PC-3 (cell line): ENCODE results near the gene ERAP2. TPM values are rescaled to one million over a fixed set of nuclear protein-coding genes. Genes with fewer than 3 reads are reported as not detected.

Experiments used
- ATAC-seq: fragments of 200-7000 bp; cut with Tn5 transposase; 2 replicates; pipeline ENCODE4 v1.9.1; 2020; ENCODE audit warnings: mild to moderate bottlenecking, moderate library complexity
- BruUV-seq: library from RNA; stranded (reverse); fragments of 400-500 nt; replicated peaks from 2 replicates; lab custom pipeline; 2021; lab: Mats Ljungman, UMichigan
- CTCF ChIA-PET: fragments of 300-600 bp; sonication (Branson Sonifier 250); formaldehyde crosslinking; loops from one replicate; lab custom pipeline; 2022; ENCODE audit warnings: antibody characterized with exemption; lab: Charles Lee
- POLR2A ChIA-PET: fragments of 300-600 bp; sonication (Branson Sonifier 250); formaldehyde crosslinking; loops from one replicate; lab custom pipeline; 2022; ENCODE audit warnings: antibody characterized with exemption; ENCODE audit not compliant: unreplicated experiment; lab: Charles Lee
- DNase-seq: peaks from one replicate; pipeline ENCODE4 v3.0.0-alpha.2; 2015
- H2AFZ ChIP-seq: fragments of 300-600 bp; sonication (generic); 2 replicates; pipeline ENCODE4 v1.6.0; 2016; ENCODE audit warnings: antibody characterized with exemption, low read length
- H3F3A ChIP-seq: fragments of 300-600 bp; sonication (generic); one replicate; pipeline ENCODE4 v1.6.0; 2017; ENCODE audit warnings: antibody characterized with exemption, low read length, control low read depth, mild to moderate bottlenecking; ENCODE audit not compliant: unreplicated experiment
- H3K27ac ChIP-seq: fragments of 300-600 bp; sonication (generic); 2 replicates; pipeline ENCODE4 v1.5.1; 2016; ENCODE audit warnings: mild to moderate bottlenecking, low read length
- H3K27me3 ChIP-seq: fragments of 300-600 bp; sonication (generic); 2 replicates; pipeline ENCODE4 v1.6.1; 2016; ENCODE audit warnings: low read length, mixed read lengths
- H3K36me3 ChIP-seq: fragments of 300-600 bp; sonication (generic); 2 replicates; pipeline ENCODE4 v1.6.1; 2016; ENCODE audit warnings: low read depth, mixed run types, low read length, mixed read lengths
- H3K4me1 ChIP-seq: fragments of 300-600 bp; sonication (generic); 2 replicates; pipeline ENCODE4 v1.5.1; 2016; ENCODE audit warnings: low read length; ENCODE audit not compliant: insufficient read depth
- H3K4me2 ChIP-seq: fragments of 300-600 bp; sonication (generic); 2 replicates; pipeline ENCODE4 v1.6.0; 2016; ENCODE audit warnings: low read length
- H3K4me3 ChIP-seq: fragments of 300-600 bp; sonication (generic); 2 replicates; pipeline ENCODE4 v1.5.1; 2016; ENCODE audit warnings: mild to moderate bottlenecking, low read length, mixed read lengths
- H3K79me2 ChIP-seq: fragments of 300-600 bp; sonication (generic); 2 replicates; pipeline ENCODE4 v1.6.1; 2017; ENCODE audit warnings: low read length, mixed read lengths
- H3K9ac ChIP-seq: fragments of 300-600 bp; sonication (generic); 2 replicates; pipeline ENCODE4 v1.6.0; 2016; ENCODE audit warnings: mild to moderate bottlenecking, low read length
- H3K9me2 ChIP-seq: fragments of 300-600 bp; sonication (generic); replicated peaks from 2 replicates; pipeline ENCODE4 v1.6.1; 2016; ENCODE audit warnings: mixed run types, low read length, mixed read lengths
- H3K9me3 ChIP-seq: fragments of 300-600 bp; sonication (generic); 2 replicates; pipeline ENCODE4 v1.6.1; 2016; ENCODE audit warnings: low read length, mixed read lengths
- H4K20me1 ChIP-seq: fragments of 300-600 bp; sonication (generic); 2 replicates; pipeline ENCODE4 v1.6.1; 2016; ENCODE audit warnings: low read length, mixed read lengths
- CTCF ChIP-seq: fragments of 300-600 bp; sonication (generic); conservative IDR thresholded peaks from 2 replicates; pipeline ENCODE4 v1.5.1; 2017; ENCODE audit warnings: antibody characterized with exemption, low read depth, mild to moderate bottlenecking, low read length
- EZH2 ChIP-seq: fragments of 300-600 bp; sonication (generic); IDR thresholded peaks from one replicate; pipeline ENCODE4 v1.6.1; 2017; ENCODE audit warnings: antibody characterized with exemption, mild to moderate bottlenecking, low read length; ENCODE audit not compliant: unreplicated experiment
- EZH2phosphoT487 ChIP-seq: fragments of 300-600 bp; sonication (generic); IDR thresholded peaks from 2 replicates; pipeline ENCODE4 v1.6.1; 2018; ENCODE audit warnings: mild to moderate bottlenecking, antibody characterized with exemption, low read length, borderline replicate concordance
- intact Hi-C: fragments of 100-400 bp; cut with micrococcal nuclease; formaldehyde crosslinking; loops from 2 replicates; pipeline ENCODE4 v1.9.0; 2023
- total RNA-seq: library from RNA; depleted of rRNA; stranded (reverse); fragments of >200 nt; gene quantifications from 2 replicates; pipeline ENCODE4 v1.2.3, GENCODE V29; 2014

ERAP2 gene
- total RNA-seq, 1 experiment from 2014 or later: 9.6 TPM

DNA sequence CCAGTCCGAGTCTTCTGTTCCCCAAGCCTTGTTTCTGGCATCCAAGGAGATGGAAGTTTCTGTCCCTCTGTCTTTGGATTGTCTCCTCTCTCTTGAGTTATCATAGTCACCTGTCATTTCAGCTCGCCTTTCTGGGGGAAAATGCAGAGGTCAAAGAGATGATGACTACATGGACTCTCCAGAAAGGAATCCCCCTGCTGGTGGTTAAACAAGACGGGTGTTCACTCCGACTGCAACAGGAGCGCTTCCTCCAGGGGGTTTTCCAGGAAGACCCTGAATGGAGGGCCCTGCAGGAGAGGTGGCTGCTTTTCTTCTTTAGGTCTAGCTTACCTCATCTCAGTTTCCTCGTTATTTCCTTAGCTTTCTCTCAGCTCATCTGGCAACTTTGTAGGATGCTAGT lies 25.1 kb downstream of the ERAP2 start:
- ChIA-PET CTCF (no interaction called here), POLR2A (no interaction called here)
- Histone ChIP-seq H3K36me3 (peaks cover 5% of the 10 kb centered on the region; the same call in 1 of the 2 replicates), H3K9ac (no peak overlapping the region), H3K4me2 (peak overlapping the region; percentile 16), H3K9me3 (no peaks in the 10 kb centered on the region), H3K79me2 (no peaks in the 10 kb centered on the region), H3K27me3 (no peaks in the 10 kb centered on the region), H3K27ac (no peak overlapping the region), H3F3A (no peaks in the 10 kb centered on the region), H3K4me3 (no peak overlapping the region), H3K9me2 (no peaks in the 10 kb centered on the region), H3K4me1 (peaks cover 15% of the 10 kb centered on the region), H4K20me1 (no peaks in the 10 kb centered on the region), H2AFZ (no peak overlapping the region)
- TF ChIP-seq EZH2: no peak
- TF ChIP-seq CTCF: peak; percentile 41; the same call in 1 of the 2 replicates
- TF ChIP-seq EZH2phosphoT487: no peak
- ATAC-seq: no peak
- no TSS peak for BruUV-seq
- intact Hi-C loops: no loop called here
- no peak for DNase-seq

DNA sequence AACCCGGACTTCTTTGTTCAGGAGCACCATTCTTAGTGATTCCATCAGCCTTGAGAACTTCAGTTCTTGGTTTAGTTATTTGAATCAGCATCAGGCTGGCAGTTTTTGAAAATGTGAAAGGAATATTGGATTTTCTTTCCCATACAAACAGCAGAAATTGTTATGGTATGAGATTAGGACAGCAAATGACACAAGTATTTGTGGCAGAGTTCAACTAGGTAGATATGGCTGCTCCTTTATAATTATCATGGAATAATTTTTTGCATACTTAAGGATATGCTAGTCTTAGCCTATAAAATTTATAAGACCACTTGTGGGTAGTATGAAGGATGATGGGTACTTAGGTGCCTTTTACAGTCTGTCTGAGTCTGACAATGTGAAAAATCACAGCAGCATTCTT lies 25.5 kb downstream of the ERAP2 start:
- Histone ChIP-seq H3K4me2 (peak overlapping the region; percentile 16), H3K79me2 (no peaks in the 10 kb centered on the region), H3K4me3 (no peak overlapping the region), H3K36me3 (peaks cover 5% of the 10 kb centered on the region; the same call in 1 of the 2 replicates), H3K27ac (no peak overlapping the region), H3K4me1 (peaks cover 15% of the 10 kb centered on the region), H3K9ac (no peak overlapping the region), H3K27me3 (no peaks in the 10 kb centered on the region), H2AFZ (no peak overlapping the region), H4K20me1 (no peaks in the 10 kb centered on the region), H3F3A (no peaks in the 10 kb centered on the region), H3K9me3 (no peaks in the 10 kb centered on the region), H3K9me2 (no peaks in the 10 kb centered on the region)
- DNase-seq: peak; percentile 38
- ChIA-PET CTCF (no interaction called here), POLR2A (no interaction called here)
- ATAC-seq: peak; percentile 57
- TF ChIP-seq EZH2phosphoT487: no peak
- no peak for TF ChIP-seq EZH2
- TF ChIP-seq CTCF: no peak
- BruUV-seq: no TSS peak
- intact Hi-C loops: no loop called here

DNA sequence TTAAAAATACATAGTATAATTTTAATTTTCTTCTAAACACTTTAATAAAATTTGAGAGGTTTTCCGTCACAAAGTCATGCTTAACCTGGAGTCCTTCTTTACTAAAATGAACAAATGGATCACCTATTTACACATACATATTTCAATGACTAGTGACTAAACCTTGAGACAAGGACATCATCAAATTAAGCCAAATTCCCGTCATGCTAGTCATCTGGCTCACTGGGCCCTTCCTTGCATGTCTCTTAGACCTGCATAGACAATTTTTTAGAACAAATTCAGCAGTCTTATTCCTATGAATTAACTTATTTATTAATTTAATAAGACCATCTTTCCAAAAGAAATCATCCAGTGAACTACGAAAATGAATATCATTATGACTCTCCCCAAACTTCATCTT lies 26.6 kb downstream of the ERAP2 start:
- H3K4me1 ChIP-seq: peaks cover 15% of the 10 kb centered on the region
- DNase-seq: peak; percentile 35
- H3K27ac ChIP-seq: no peak overlapping the region
- TF ChIP-seq EZH2phosphoT487 (no peak), EZH2 (no peak), CTCF (no peak)
- H3K9me3 ChIP-seq: no peaks in the 10 kb centered on the region
- H3K79me2 ChIP-seq: no peaks in the 10 kb centered on the region
- no peaks in the 10 kb centered on the region for H3K9me2 ChIP-seq
- ChIA-PET POLR2A (no interaction called here), CTCF (no interaction called here)
- H3K4me2 ChIP-seq: no peak overlapping the region
- no peaks in the 10 kb centered on the region for H3F3A ChIP-seq
- intact Hi-C loops: no loop called here
- no peak overlapping the region for H2AFZ ChIP-seq
- H3K36me3 ChIP-seq: peaks cover 5% of the 10 kb centered on the region; the same call in 1 of the 2 replicates
- no peak for ATAC-seq
- no peak overlapping the region for H3K9ac ChIP-seq
- no peak overlapping the region for H3K4me3 ChIP-seq
- BruUV-seq: no TSS peak
- no peaks in the 10 kb centered on the region for H4K20me1 ChIP-seq
- no peaks in the 10 kb centered on the region for H3K27me3 ChIP-seq
